RKO (cell line): ENCODE data around the gene BZW2.

Experiments used
- DNase-seq: peaks from one replicate; pipeline ENCODE4 v3.0.0-alpha.2; 2016; ENCODE audit warnings: low spot score

The BZW2 gene

GRCh38 chr7:16753102-16753931 lies 107.3 kb downstream of the BZW2 start, which contains the start of gene TSPAN13:
TSPAN13 (plus strand) TSS chr7:16753755; CDS start chr7:16753968, 213 bp downstream.
- peak; percentile 31 for DNase-seq

GRCh38 chr7:16753932-16754855 lies 108.2 kb downstream of the BZW2 start:
- no peak for DNase-seq

GRCh38 chr7:16754856-16755317 lies 108.9 kb downstream of the BZW2 start:
- no peak for DNase-seq

- no peak for DNase-seq
Observed at GRCh38 chr7:16755397-16755796, 109.4 kb downstream of the BZW2 start.
